WTC11 (cell line): ENCODE data around the gene GAREM2. TPM values are rescaled to one million over a fixed set of nuclear protein-coding genes. Genes with fewer than 3 reads are reported as not detected.

ENCODE experiments used
- ATAC-seq: fragments of 200-7000 bp; cut with Tn5 transposase; 2 replicates; pipeline ENCODE4 v1.10.0; 2021; ENCODE audit warnings: mild to moderate bottlenecking, moderate library complexity
- CTCF ChIA-PET: fragments of 300-600 bp; sonication (Branson Sonifier 250); formaldehyde crosslinking; loops from one replicate; lab custom pipeline; 2021; ENCODE audit warnings: antibody characterized with exemption; lab: Charles Lee
- POLR2A ChIA-PET: fragments of 350-600 bp; sonication (Branson Sonifier 250); formaldehyde crosslinking; loops from one replicate; lab custom pipeline; 2021; ENCODE audit warnings: antibody characterized with exemption; lab: Charles Lee
- DNase-seq: peaks from one replicate; pipeline ENCODE4 v3.0.0; 2021; ENCODE audit warnings: low spot score
- H3K27ac Mint-ChIP-seq: 2 replicates; pipeline ENCODE4 v1.8.0; 2021; ENCODE audit warnings: mixed read lengths
- H3K27me3 Mint-ChIP-seq: 2 replicates; pipeline ENCODE4 v1.8.0; 2021; ENCODE audit warnings: low read depth, mild to moderate bottlenecking, moderate library complexity, mixed read lengths
- H3K36me3 Mint-ChIP-seq: 2 replicates; pipeline ENCODE4 v1.8.0; 2021; ENCODE audit warnings: mixed read lengths
- H3K4me1 Mint-ChIP-seq: 2 replicates; pipeline ENCODE4 v1.8.0; 2022; ENCODE audit warnings: mixed read lengths
- H3K4me3 Mint-ChIP-seq: 2 replicates; pipeline ENCODE4 v1.8.0; 2021; ENCODE audit warnings: mild to moderate bottlenecking, moderate library complexity, mixed read lengths
- H3K9me3 Mint-ChIP-seq: 2 replicates; pipeline ENCODE4 v1.8.0; 2021; ENCODE audit warnings: mixed read lengths
- FOXK1 ChIP-seq: sonication (generic); formaldehyde crosslinking; IDR thresholded peaks from 2 replicates; pipeline ENCODE4 v1.8.0; 2022; ENCODE audit warnings: mild to moderate bottlenecking, moderate library complexity, missing genetic modification reagents
- FOXP1 ChIP-seq: sonication (generic); formaldehyde crosslinking; IDR thresholded peaks from 2 replicates; pipeline ENCODE4 v1.8.0; 2022; ENCODE audit warnings: missing genetic modification reagents, mild to moderate bottlenecking, moderate library complexity, borderline replicate concordance
- GRHL2 ChIP-seq: fragments of 250-450 bp; sonication (Bioruptor Pico); IDR thresholded peaks from 2 replicates; pipeline ENCODE4 v1.8.0; 2022; ENCODE audit warnings: mild to moderate bottlenecking, moderate library complexity; ENCODE audit not compliant: insufficient replicate concordance, severe bottlenecking
- GTF2I ChIP-seq: fragments of 250-450 bp; sonication (Bioruptor Pico); conservative IDR thresholded peaks from 2 replicates; pipeline ENCODE4 v1.4.0; 2021; ENCODE audit warnings: mild to moderate bottlenecking
- IRF2 ChIP-seq: sonication (generic); formaldehyde crosslinking; IDR thresholded peaks from 2 replicates; pipeline ENCODE4 v1.8.0; 2022; ENCODE audit warnings: low read depth, missing genetic modification reagents, borderline replicate concordance
- JAZF1 ChIP-seq: fragments of 250-450 bp; sonication (Bioruptor Pico); IDR thresholded peaks from 2 replicates; pipeline ENCODE4 v1.9.0; 2021; ENCODE audit warnings: moderate library complexity, mild to moderate bottlenecking, inconsistent platforms
- PRRX2 ChIP-seq: fragments of 250-450 bp; sonication (Bioruptor Pico); IDR thresholded peaks from 2 replicates; pipeline ENCODE4 v1.8.0; 2021; ENCODE audit warnings: mild to moderate bottlenecking
- RORB ChIP-seq: fragments of 250-450 bp; sonication (Bioruptor Pico); IDR thresholded peaks from 2 replicates; pipeline ENCODE4 v1.9.0; 2021; ENCODE audit warnings: mild to moderate bottlenecking
- SOX15 ChIP-seq: fragments of 250-450 bp; sonication (Bioruptor Pico); IDR thresholded peaks from 2 replicates; pipeline ENCODE4 v1.9.0; 2021; ENCODE audit warnings: mild to moderate bottlenecking
- TEAD4 ChIP-seq: sonication (generic); formaldehyde crosslinking; IDR thresholded peaks from 2 replicates; pipeline ENCODE4 v1.8.0; 2022; ENCODE audit warnings: mild to moderate bottlenecking, missing genetic modification reagents
- TP53 ChIP-seq: sonication (generic); formaldehyde crosslinking; IDR thresholded peaks from 2 replicates; pipeline ENCODE4 v1.8.1; 2023; ENCODE audit warnings: mild to moderate bottlenecking, missing genetic modification reagents
- ZNF138 ChIP-seq: sonication (generic); formaldehyde crosslinking; conservative IDR thresholded peaks from 2 replicates; pipeline ENCODE4 v1.8.1; 2022; ENCODE audit warnings: mild to moderate bottlenecking, moderate library complexity, missing genetic modification reagents
- total RNA-seq: library from RNA; stranded (reverse); gene quantifications from 3 replicates; pipeline ENCODE4 v1.2.3, GENCODE V29; 2021
- TF ChIP-seq, protein P1 (sequence below): fragments of 250-450 bp; sonication (Bioruptor Pico); IDR thresholded peaks from 2 replicates; pipeline ENCODE4 v1.8.0; 2021; ENCODE audit warnings: mild to moderate bottlenecking
- TF ChIP-seq, protein P2 (sequence below): sonication (generic); formaldehyde crosslinking; IDR thresholded peaks from 2 replicates; pipeline ENCODE4 v1.8.1; 2023; ENCODE audit warnings: mild to moderate bottlenecking, missing genetic modification reagents, moderate library complexity
- TF ChIP-seq, protein P3 (sequence below): sonication (generic); formaldehyde crosslinking; IDR thresholded peaks from 2 replicates; pipeline ENCODE4 v1.8.0; 2022; ENCODE audit warnings: mild to moderate bottlenecking, missing genetic modification reagents
- TF ChIP-seq, protein P4 (sequence below): sonication (generic); formaldehyde crosslinking; IDR thresholded peaks from 2 replicates; pipeline ENCODE4 v1.8.1; 2022; ENCODE audit warnings: low read depth, mild to moderate bottlenecking, moderate library complexity, missing genetic modification reagents, borderline replicate concordance
- TF ChIP-seq, protein P5 (sequence below): fragments of 200-600 bp; IDR thresholded peaks from 2 replicates; pipeline ENCODE4 v1.8.0; 2022; ENCODE audit warnings: antibody characterized with exemption
- TF ChIP-seq, protein P6 (sequence below): sonication (generic); formaldehyde crosslinking; IDR thresholded peaks from 2 replicates; pipeline ENCODE4 v1.8.0; 2022; ENCODE audit warnings: missing genetic modification reagents

The GAREM2 gene
- total RNA-seq, 1 experiment from 2014 or later: 17.4 TPM

DNA sequence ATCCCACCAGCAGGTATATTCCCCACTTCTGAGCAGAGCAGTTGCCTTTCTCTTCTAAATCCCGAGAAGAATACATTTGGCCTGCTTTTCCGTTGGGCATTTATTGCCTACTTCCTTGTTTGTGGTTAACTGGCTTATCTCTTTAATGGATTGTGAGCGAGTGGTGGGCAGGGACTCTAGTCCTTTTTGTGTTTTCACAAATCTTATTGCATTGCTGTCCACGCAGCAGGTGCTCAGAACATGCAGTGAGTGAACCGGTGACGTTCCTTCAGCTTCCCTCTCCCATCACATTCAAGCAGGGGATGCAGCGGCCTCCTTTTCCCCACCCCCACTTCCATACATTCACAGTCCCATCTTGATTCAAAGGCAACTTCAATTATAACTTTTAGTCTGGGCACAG is 28.9 kb upstream of the GAREM2 start:
- no peak for DNase-seq
- Mint-ChIP-seq H3K36me3 (no peaks in the 10 kb centered on the region), H3K27me3 (no peaks in the 10 kb centered on the region), H3K9me3 (no peaks in the 10 kb centered on the region), H3K4me3 (no peak overlapping the region)
- POLR2A ChIA-PET: no interaction called here
- CTCF ChIA-PET: interaction anchor here (1.9 to 3.0 kb wide), 4 partner anchors 56 to 193 kb away, joined by 4 to 19 read pairs (median 12); no protein-coding TSS in a partner anchor
- ATAC-seq: no peak
- TF ChIP-seq, protein P1, sequence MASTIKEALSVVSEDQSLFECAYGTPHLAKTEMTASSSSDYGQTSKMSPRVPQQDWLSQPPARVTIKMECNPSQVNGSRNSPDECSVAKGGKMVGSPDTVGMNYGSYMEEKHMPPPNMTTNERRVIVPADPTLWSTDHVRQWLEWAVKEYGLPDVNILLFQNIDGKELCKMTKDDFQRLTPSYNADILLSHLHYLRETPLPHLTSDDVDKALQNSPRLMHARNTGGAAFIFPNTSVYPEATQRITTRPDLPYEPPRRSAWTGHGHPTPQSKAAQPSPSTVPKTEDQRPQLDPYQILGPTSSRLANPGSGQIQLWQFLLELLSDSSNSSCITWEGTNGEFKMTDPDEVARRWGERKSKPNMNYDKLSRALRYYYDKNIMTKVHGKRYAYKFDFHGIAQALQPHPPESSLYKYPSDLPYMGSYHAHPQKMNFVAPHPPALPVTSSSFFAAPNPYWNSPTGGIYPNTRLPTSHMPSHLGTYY (CRISPR knock-in tag): no peak
- TF ChIP-seq TP53: no peak
- no peak for TF ChIP-seq IRF2 (CRISPR knock-in tag)
- TF ChIP-seq, protein P2, sequence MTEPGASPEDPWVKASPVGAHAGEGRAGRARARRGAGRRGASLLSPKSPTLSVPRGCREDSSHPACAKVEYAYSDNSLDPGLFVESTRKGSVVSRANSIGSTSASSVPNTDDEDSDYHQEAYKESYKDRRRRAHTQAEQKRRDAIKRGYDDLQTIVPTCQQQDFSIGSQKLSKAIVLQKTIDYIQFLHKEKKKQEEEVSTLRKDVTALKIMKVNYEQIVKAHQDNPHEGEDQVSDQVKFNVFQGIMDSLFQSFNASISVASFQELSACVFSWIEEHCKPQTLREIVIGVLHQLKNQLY (CRISPR knock-in tag): no peak
- no peak for TF ChIP-seq JAZF1 (CRISPR knock-in tag)
- TF ChIP-seq, protein P3, sequence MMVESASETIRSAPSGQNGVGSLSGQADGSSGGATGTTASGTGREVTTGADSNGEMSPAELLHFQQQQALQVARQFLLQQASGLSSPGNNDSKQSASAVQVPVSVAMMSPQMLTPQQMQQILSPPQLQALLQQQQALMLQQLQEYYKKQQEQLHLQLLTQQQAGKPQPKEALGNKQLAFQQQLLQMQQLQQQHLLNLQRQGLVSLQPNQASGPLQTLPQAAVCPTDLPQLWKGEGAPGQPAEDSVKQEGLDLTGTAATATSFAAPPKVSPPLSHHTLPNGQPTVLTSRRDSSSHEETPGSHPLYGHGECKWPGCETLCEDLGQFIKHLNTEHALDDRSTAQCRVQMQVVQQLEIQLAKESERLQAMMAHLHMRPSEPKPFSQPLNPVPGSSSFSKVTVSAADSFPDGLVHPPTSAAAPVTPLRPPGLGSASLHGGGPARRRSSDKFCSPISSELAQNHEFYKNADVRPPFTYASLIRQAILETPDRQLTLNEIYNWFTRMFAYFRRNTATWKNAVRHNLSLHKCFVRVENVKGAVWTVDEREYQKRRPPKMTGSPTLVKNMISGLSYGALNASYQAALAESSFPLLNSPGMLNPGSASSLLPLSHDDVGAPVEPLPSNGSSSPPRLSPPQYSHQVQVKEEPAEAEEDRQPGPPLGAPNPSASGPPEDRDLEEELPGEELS (CRISPR knock-in tag): no peak
- TF ChIP-seq, protein P4, sequence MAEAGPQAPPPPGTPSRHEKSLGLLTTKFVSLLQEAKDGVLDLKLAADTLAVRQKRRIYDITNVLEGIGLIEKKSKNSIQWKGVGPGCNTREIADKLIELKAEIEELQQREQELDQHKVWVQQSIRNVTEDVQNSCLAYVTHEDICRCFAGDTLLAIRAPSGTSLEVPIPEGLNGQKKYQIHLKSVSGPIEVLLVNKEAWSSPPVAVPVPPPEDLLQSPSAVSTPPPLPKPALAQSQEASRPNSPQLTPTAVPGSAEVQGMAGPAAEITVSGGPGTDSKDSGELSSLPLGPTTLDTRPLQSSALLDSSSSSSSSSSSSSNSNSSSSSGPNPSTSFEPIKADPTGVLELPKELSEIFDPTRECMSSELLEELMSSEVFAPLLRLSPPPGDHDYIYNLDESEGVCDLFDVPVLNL: no peak
- no peak for TF ChIP-seq GRHL2 (CRISPR knock-in tag)
- no peak for TF ChIP-seq FOXK1 (CRISPR knock-in tag)
- no peak for TF ChIP-seq PRRX2
- no peak for TF ChIP-seq SOX15 (CRISPR knock-in tag)
- TF ChIP-seq, all 79 proteins: peak for 0
- H3K4me1 Mint-ChIP-seq: peaks cover 8% of the 10 kb centered on the region
- H3K27ac Mint-ChIP-seq: no peak overlapping the region

DNA sequence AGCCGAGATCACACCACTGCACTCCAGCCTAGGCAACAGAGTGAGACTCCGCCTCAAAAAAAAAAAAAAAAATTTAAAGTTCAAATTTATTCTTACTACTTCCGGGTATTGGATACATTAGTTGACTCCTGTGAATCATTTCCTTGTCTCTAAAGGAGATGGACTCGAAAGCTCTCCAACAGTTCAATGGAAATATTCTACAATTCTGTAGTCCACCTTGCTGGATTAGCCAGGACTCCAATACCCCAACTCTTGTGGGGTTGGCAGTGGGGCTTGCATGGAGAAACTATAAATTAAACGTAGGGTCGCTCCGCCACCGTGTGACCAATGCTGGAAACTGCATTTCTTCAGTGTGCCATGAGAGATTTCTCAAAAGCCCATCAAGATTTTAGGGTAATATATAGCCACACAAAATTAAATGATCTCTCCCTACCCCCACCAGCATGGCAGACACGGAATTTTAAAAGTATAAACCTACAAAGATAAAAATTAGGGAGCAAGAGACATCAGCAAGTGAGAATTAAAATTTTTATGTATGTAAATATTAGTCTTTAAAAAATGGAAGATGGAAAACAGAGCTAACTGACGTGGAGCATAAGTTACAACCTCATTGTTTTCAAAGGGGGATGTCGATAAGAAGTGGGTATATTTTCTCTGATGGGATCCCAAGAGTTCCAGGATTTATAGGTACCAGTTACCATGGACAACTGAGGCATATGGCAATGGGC is 27.8 kb upstream of the GAREM2 start:
- H3K36me3 Mint-ChIP-seq: no peaks in the 10 kb centered on the region
- ATAC-seq (peak; percentile 76), DNase-seq (peak; percentile 74)
- no peak overlapping the region for H3K27ac Mint-ChIP-seq
- no peak overlapping the region for H3K4me3 Mint-ChIP-seq
- TF ChIP-seq, protein P5, sequence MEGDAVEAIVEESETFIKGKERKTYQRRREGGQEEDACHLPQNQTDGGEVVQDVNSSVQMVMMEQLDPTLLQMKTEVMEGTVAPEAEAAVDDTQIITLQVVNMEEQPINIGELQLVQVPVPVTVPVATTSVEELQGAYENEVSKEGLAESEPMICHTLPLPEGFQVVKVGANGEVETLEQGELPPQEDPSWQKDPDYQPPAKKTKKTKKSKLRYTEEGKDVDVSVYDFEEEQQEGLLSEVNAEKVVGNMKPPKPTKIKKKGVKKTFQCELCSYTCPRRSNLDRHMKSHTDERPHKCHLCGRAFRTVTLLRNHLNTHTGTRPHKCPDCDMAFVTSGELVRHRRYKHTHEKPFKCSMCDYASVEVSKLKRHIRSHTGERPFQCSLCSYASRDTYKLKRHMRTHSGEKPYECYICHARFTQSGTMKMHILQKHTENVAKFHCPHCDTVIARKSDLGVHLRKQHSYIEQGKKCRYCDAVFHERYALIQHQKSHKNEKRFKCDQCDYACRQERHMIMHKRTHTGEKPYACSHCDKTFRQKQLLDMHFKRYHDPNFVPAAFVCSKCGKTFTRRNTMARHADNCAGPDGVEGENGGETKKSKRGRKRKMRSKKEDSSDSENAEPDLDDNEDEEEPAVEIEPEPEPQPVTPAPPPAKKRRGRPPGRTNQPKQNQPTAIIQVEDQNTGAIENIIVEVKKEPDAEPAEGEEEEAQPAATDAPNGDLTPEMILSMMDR: peak; percentile 65
- no peak for TF ChIP-seq GTF2I
- H3K4me1 Mint-ChIP-seq: peaks cover 4% of the 10 kb centered on the region
- POLR2A ChIA-PET: interaction anchor here (0.7 to 1.0 kb wide), 2 partner anchors 57 to 119 kb away, joined by 3 to 4 read pairs; no protein-coding TSS in a partner anchor
- no peaks in the 10 kb centered on the region for H3K27me3 Mint-ChIP-seq
- CTCF ChIA-PET: interaction anchor here (0.7 to 3.0 kb wide), 15 partner anchors 27 to 194 kb away, joined by 3 to 19 read pairs (median 4); partner anchors contain the start of gene RAB10
- no peaks in the 10 kb centered on the region for H3K9me3 Mint-ChIP-seq

DNA sequence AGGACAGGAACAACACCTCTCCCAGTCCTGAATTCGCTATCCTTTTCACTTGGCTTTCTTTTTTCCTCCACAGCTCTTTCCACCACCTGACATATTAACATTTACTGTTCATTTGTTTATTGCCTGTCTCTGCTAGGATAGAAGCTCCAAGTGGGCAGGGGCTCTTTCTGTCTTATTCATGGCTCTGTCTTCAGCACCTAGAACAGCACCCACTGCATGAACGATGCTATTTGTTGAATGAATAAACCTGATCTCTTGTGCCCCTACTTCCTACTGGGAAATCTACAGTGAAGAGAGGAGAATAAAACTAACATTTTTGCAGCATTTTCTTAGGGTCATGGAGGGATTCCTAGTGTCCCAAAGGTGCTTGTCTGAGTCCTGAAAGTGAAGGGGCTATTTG is 24.4 kb upstream of the GAREM2 start:
- H3K4me1 Mint-ChIP-seq: no peaks in the 10 kb centered on the region; the same call in 1 of the 2 replicates
- peaks cover 2% of the 10 kb centered on the region for H3K9me3 Mint-ChIP-seq
- H3K27me3 Mint-ChIP-seq: no peaks in the 10 kb centered on the region; the same call in 1 of the 2 replicates
- ChIA-PET POLR2A (no interaction called here), CTCF (interaction anchor here (0.9 to 1.6 kb wide), 3 partner anchors 61 to 197 kb away, joined by 4 to 6 read pairs (median 4); no protein-coding TSS in a partner anchor)
- no peak overlapping the region for H3K27ac Mint-ChIP-seq
- H3K4me3 Mint-ChIP-seq: no peak overlapping the region
- ATAC-seq: peak; percentile 42
- DNase-seq: no peak
- no peaks in the 10 kb centered on the region for H3K36me3 Mint-ChIP-seq
- TF ChIP-seq, protein P6, sequence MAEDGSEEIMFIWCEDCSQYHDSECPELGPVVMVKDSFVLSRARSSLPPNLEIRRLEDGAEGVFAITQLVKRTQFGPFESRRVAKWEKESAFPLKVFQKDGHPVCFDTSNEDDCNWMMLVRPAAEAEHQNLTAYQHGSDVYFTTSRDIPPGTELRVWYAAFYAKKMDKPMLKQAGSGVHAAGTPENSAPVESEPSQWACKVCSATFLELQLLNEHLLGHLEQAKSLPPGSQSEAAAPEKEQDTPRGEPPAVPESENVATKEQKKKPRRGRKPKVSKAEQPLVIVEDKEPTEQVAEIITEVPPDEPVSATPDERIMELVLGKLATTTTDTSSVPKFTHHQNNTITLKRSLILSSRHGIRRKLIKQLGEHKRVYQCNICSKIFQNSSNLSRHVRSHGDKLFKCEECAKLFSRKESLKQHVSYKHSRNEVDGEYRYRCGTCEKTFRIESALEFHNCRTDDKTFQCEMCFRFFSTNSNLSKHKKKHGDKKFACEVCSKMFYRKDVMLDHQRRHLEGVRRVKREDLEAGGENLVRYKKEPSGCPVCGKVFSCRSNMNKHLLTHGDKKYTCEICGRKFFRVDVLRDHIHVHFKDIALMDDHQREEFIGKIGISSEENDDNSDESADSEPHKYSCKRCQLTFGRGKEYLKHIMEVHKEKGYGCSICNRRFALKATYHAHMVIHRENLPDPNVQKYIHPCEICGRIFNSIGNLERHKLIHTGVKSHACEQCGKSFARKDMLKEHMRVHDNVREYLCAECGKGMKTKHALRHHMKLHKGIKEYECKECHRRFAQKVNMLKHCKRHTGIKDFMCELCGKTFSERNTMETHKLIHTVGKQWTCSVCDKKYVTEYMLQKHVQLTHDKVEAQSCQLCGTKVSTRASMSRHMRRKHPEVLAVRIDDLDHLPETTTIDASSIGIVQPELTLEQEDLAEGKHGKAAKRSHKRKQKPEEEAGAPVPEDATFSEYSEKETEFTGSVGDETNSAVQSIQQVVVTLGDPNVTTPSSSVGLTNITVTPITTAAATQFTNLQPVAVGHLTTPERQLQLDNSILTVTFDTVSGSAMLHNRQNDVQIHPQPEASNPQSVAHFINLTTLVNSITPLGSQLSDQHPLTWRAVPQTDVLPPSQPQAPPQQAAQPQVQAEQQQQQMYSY (CRISPR knock-in tag): no peak
- TF ChIP-seq ZNF138 (no peak), FOXP1 (CRISPR knock-in tag) (no peak), TEAD4 (CRISPR knock-in tag) (no peak), RORB (CRISPR knock-in tag) (no peak), SOX15 (CRISPR knock-in tag) (no peak)
- TF ChIP-seq, protein P3 (CRISPR knock-in tag): no peak
